Colonic mucosa (tissue), 4 donors: ENCODE measurements around the gene LENG8. TPM values are rescaled to one million over a fixed set of nuclear protein-coding genes. Genes with fewer than 3 reads are reported as not detected.

Experiments
- DNase-seq: peaks from one replicate; pipeline ENCODE4 v3.0.0-alpha.2; 2020
- H3K27ac ChIP-seq: fragments of 200-600 bp; one replicate; pipeline ENCODE4 v1.8.0; 2021
- H3K27me3 ChIP-seq: fragments of 200-600 bp; one replicate; pipeline ENCODE4 v1.8.0; 2021
- H3K36me3 ChIP-seq: fragments of 200-600 bp; one replicate; pipeline ENCODE4 v1.8.0; 2021
- H3K4me1 ChIP-seq: fragments of 200-600 bp; one replicate; pipeline ENCODE4 v1.8.0; 2021; ENCODE audit warnings: mild to moderate bottlenecking
- H3K4me3 ChIP-seq: fragments of 200-600 bp; one replicate; pipeline ENCODE4 v1.8.0; 2021
- H3K9ac ChIP-seq, 2 donors: one replicate each; pipeline ENCODE4 v1.7.0; 2013; ENCODE audit warnings: control low read depth in 2 of 2, low read depth in 2 of 2, low read length in 2 of 2
- H3K9me3 ChIP-seq: fragments of 200-600 bp; one replicate; pipeline ENCODE4 v1.8.0; 2021
- CTCF ChIP-seq: fragments of 200-600 bp; IDR thresholded peaks from one replicate; pipeline ENCODE4 v1.8.0; 2022; ENCODE audit warnings: antibody characterized with exemption, mild to moderate bottlenecking
- intact Hi-C: fragments of 100-400 bp; cut with DNase I; formaldehyde crosslinking; loops from one replicate; pipeline ENCODE4 v1.14.1; 2022
- total RNA-seq, 2 donors: library from RNA; stranded (reverse); fragmentation: NEBNext Ultra II Directional in 1 of 2; extraction: Animal tissue kit (Norgen Biotek cat#: 25700) in 1 of 2; gene quantifications; one replicate each; pipeline ENCODE4 v1.2.1, GENCODE V29; 2021
- donor health status: healthy.
- donor health status: DM: no; HTN: no; CAD: no.
- donor health status: DM: no; HTN: no; CAD: no.

The LENG8 gene
- total RNA-seq, 2 donors from 2014 or later, result 80.2 to 154 TPM

DNA sequence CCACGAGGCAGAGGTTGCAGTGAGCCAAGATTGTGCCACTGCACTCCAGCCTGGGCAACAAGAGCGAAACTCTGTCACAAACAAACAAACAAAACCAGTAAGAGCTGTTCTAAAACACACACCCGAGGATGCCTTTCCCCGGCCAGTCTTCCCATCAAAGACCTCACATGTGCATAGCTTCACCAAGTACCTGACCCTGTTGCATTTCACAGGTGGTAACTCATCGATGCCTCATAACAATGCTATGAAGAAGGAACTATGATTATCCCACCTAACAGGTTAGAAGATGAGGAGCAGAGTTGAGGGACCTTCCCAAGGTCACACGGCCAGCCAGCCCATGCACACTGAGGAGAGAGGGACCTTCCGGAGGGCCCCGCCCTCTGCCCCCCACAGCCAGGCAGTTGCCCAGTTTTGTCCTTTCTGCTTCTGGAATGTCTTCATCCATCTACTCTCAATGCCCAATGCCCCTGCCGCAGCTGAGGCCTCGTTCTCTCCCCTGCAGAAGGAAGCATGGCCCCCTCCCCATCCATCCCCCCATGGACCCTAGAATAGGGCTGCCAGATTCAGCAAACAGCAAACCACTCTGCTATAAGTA is 16.8 kb upstream of the LENG8 start:
- intact Hi-C loops, result no loop called here
- Histone ChIP-seq H3K27ac (no peak overlapping the region), H3K9ac (no peak overlapping the region), H3K27me3 (peaks cover 14% of the 10 kb centered on the region), H3K4me1 (no peaks in the 10 kb centered on the region), H3K4me3 (no peak overlapping the region), H3K9me3 (no peaks in the 10 kb centered on the region), H3K36me3 (no peaks in the 10 kb centered on the region)
- TF ChIP-seq CTCF, result no peak
- no peak for DNase-seq

- Histone ChIP-seq H3K27ac (no peak overlapping the region), H3K9ac (no peak overlapping the region), H3K36me3 (no peaks in the 10 kb centered on the region), H3K9me3 (no peaks in the 10 kb centered on the region), H3K4me3 (no peak overlapping the region), H3K4me1 (no peaks in the 10 kb centered on the region), H3K27me3 (peaks cover 12% of the 10 kb centered on the region)
- intact Hi-C loops, result no loop called here
- no peak for DNase-seq
- TF ChIP-seq CTCF, result no peak
Measured at GRCh38 chr19:54433697-54434096, 15.3 kb upstream of the LENG8 start.

- no peak for DNase-seq
- Histone ChIP-seq H3K9me3 (no peaks in the 10 kb centered on the region), H3K36me3 (no peaks in the 10 kb centered on the region), H3K9ac (no peak overlapping the region), H3K4me1 (no peaks in the 10 kb centered on the region), H3K27me3 (peaks cover 12% of the 10 kb centered on the region), H3K4me3 (no peak overlapping the region), H3K27ac (no peak overlapping the region)
- intact Hi-C loops, result no loop called here
- TF ChIP-seq CTCF, result no peak
Measured at GRCh38 chr19:54434112-54434872, 14.7 kb upstream of the LENG8 start.

- intact Hi-C loops, result no loop called here
- no peaks in the 10 kb centered on the region for H3K9me3 ChIP-seq
- H3K4me3 ChIP-seq, result no peak overlapping the region
- DNase-seq, result no peak
- no peaks in the 10 kb centered on the region for H3K4me1 ChIP-seq
- no peak overlapping the region for H3K27ac ChIP-seq
- peaks cover 8% of the 10 kb centered on the region for H3K27me3 ChIP-seq
- no peak for TF ChIP-seq CTCF
- H3K9ac ChIP-seq, result no peak overlapping the region
- no peaks in the 10 kb centered on the region for H3K36me3 ChIP-seq
Measured at GRCh38 chr19:54434873-54435214, 14.2 kb upstream of the LENG8 start.

- H3K4me1 ChIP-seq, result no peaks in the 10 kb centered on the region
- intact Hi-C loops, result no loop called here
- DNase-seq, result no peak
- H3K27ac ChIP-seq, result no peak overlapping the region
- no peaks in the 10 kb centered on the region for H3K36me3 ChIP-seq
- no peak overlapping the region for H3K9ac ChIP-seq
- H3K27me3 ChIP-seq, result peaks cover under 1% of the 10 kb centered on the region
- H3K9me3 ChIP-seq, result no peaks in the 10 kb centered on the region
- H3K4me3 ChIP-seq, result no peak overlapping the region
- no peak for TF ChIP-seq CTCF
Measured at GRCh38 chr19:54435551-54436016, 13.4 kb upstream of the LENG8 start.
